Nucleus accumbens (tissue), 56 donors: ENCODE measurements around the gene PDLIM5.
"Not testable (repeated sequence)": the region's sequence is repeated elsewhere in the genome, so short reads cannot be mapped to it uniquely, and the experiment has no call there.

Experiments
- DNase-seq, 56 donors: peaks; one replicate each; lab custom pipeline; 2025; lab: John Stamatoyannopoulos, UW

The PDLIM5 gene

GRCh38 chr4:94451695-94452475 is at the start of gene PDLIM5:
Gene PDLIM5, plus strand, starts transcription at chr4:94451942. Its CDS starts 3,347 bp downstream, at chr4:94455289.
- peak; percentile 33 to 95 (median 87) for DNase-seq

DNA sequence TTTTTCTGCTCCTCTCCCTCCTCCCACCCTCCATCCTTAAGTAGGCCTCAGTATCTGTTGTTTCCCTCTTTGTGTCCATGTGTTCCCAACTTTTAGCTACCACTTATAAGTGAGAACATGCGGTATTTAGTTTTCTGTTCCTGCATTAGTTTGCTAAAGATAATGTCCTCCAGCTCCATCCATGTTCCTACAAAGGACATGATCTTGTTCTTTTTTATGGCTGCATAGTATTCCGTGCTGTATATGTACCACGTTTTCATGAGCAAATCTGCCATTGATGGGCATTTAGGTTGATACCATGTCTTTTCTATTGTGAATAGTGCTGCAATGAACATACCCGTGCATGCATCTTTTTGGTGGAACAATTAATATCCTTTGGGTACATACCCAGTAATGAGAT is 49.3 kb upstream of the PDLIM5 start:
- not testable (repeated sequence) for DNase-seq

- DNase-seq, result no peak
These were observed 48.0 kb upstream of the PDLIM5 start for GRCh38 chr4:94403751-94404150.

DNA sequence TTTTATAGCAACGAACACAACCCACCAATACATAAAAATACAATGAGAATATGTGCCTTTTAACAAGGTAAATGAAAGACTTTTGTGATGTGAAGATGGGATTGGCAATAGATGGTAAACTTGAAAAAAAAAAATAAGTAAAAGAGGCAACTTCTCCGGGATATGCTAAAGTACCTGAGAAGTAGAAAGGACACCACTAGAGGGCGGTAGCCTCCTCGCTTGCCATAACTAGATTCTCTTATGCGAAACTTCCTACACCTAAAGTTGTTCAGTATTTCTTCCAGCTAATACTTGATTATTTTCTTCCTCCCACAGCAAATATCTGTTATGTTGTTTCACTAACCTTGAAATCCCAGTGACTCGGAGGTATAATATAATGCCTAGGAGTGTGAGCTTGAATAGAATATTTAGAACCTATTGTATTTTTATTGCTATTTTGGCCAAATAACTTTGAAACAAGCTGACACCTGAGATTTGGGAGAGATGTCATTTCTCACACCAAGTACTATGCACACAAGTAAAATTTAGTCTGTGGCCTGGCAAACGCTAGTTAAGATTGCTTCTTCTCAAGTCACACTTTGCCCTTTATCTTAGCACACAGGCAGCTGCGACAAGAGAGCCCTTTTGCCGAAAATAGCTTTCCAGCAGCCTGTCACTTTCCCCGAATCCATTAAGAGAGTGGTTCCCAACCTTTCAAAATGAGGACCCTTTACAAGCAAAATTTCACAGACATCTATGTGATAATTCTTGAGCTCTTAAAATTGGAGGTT is 44.9 kb upstream of the PDLIM5 start:
- DNase-seq, result peak in 40 of 56 donors; percentile 0 to 84 (median 20)

DNA sequence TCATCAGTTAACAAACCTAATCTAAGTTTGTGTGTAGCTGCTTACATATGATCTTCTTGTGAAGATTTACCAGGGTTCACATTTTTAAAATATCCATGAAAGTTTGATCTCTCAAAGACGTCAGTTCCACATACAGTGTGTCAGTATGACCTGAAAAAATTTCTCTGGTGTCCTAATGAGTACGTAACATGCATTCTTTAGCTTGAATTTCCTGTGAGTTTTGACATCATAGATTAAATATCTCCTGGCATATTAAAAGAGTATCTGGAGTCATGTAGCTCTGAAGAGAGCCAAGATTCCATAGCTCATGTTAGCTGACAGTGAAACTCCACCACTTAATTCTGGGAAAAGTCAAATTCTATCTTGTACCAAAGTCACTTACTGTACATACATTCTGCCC is 43.9 kb upstream of the PDLIM5 start:
- DNase-seq, result no peak

DNA sequence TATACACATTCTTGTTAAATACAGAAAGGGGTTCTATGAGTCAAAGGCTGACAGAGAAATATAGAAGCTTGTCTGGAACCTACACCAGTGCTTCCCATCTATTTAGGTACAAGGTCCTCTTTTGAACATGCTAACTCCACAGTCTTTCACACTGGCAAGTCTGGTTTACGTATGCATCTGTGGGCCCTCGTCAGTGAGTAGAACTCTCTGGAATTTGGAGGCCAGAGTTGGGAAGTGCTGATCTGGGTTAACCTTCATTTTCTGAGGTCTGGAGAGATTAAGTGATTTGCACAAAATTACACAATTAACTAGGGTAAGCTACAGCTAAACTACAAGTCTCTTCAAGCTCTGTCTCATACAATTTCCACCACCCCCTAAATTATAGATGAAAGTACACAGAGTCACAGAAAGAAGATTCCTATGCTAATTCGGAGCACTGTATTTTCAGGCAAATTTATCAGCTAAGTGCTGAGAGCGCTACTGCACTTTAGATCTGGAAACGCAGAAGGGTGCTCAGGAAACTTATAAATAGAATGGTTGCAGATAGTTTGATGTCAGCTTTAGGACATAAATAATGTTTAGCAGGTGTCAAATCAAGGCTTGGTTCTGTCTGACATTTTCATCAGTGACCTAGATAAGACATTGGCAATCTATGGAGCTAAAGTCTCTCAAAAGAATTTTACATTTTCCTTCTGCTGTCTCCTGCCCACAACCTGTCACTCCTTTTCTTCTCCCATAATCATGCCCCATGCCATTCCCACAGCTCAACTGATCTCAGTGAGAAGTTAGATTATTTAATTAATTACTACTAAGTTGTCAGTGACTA is 43.0 kb upstream of the PDLIM5 start:
- DNase-seq, result peak in 1 of 56 donors; percentile 1

GRCh38 chr4:94409375-94409679 is 42.4 kb upstream of the PDLIM5 start:
- DNase-seq, result no peak

DNA sequence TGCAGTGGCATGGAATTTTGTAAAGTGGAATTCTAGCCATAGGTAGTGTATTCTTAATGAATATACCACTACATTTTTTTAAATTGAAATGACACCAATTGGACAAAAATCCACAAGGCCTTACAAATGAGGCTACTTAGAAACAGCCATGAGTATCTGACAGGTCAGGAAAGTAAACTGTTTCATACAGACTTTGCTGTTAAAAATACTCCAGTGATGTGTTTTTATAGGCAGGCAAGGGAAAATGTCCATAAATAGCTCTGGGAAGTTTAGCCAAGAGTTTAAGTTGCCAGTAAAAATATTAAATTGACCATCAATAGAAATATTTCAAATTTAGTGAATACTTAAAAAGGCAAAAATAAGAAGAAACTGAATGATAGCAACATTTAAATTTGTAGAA is 41.8 kb upstream of the PDLIM5 start:
- no peak for DNase-seq

DNA sequence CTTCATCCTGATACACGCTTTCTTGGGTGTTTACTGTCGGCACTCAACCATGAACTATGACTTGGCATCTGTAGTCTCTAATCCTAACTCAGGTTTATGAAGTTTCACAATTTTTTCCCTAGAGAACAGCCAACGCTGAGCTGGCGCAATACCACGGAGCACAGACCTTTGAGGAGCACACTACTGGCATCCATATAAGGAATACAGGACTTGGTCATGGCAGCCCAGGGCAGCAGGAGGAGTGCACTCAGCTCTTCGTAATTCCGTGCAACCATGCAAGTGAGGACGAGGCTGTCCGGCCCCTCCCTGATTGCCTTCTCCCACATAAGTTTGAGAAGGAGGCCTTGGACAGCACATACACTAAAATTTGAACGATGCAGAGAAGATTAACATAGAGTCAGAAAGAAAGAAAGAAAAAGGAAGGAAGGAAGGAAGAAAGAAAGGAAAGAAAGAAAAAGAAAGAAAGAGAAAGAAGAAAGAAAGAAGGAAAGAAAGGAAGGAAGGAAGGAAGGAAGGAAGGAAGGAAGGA is 41.0 kb upstream of the PDLIM5 start:
- no peak for DNase-seq

DNA sequence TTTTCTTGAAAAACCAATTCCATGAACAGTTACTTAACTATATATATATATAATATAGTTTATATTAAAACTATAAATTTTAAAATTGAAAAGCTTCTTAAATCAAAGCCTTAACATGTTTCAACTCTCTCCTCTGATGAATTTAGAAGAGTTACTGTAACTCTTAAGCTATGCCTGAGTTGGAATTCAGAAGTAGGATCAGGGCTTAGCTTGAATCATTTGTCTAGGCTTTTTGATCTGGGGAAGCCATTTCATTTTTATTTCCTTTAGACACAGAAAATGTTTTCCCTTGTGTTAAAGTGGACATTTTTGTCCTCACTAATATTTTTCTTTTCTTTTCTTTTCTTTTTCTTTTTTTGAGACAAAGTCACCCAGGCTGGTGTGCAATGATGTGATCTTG is 40.4 kb upstream of the PDLIM5 start:
- no peak for DNase-seq

DNA sequence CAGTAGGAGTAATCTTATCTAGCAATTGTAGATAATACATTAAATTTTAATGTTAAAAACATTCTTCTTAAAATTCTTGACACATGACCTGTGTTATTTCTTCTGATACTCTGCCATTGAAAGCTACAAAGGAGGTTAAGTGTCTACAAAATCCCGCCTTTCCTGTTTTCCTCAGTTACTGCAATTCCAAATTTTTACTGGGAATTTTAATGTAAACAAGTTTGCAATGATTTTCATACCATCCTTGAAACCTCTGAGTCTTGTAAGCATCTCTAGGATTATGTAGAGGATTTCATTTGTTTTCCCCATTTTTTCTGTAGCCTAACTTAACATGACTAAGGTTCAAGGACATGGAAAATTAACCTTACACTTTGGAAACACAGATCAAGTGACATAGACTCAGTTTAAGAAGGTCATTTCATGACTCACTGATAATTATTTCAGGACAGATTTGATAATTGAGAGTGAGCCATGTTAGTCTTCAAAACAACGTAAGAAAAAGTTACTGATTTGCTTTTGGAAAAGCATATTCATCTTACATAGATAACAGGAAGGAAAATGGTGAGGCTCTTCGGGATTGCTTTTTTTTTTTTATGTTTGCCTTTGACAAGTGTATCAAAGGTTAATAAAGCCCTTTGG is 39.6 kb upstream of the PDLIM5 start:
- DNase-seq, result no peak

DNA sequence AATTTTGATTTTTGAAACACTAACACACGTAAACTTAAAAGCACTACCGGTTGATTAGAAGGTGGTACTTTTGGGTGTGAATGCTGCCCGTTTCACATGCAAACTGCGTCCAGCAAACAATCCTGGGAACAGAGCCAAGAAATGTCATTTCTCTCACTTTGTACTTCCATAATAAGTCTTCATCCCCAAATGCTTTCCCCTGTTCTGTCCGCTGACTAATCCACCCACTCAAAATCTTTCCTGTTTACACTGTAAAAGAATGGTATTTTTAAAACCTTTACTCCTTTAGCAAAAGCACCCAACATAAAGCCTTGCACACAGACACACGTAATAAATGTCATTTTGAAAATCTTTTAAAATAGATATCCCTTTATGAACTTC is 39.1 kb upstream of the PDLIM5 start:
- peak in 1 of 56 donors; percentile 1 for DNase-seq

DNA sequence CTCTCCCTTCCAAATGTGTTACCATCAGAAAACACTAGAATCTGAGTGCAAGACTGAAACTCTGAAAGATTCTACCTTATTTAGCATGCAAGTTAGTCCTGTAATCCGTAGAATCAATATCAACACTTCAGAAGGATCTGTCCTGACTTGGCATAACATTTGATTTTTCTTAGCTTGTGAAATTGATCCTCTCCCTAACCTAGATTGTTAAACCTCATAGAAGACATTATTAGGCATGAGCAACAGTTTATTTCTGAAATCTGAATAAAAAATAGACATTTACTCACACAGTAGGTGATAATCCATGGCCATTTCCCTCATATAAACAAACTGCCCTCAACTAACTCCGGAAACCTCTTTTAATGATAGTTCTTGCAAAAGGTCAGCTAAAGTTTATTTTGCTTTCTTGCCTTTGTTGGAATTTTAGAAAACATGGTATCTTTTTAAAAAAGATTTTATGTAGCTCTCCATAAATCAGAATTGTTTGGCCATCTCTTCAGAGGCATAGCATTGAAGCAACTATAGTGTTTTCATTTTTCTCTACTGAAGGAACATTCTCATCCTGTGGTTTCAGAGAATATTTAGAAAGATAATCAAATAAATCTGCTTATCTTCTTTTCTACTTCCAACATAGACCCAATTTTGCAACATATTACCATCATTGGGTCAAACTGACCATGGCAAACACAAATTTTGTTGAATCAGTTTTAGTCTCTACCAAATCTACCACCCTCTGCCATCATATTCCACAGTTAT is 38.5 kb upstream of the PDLIM5 start:
- DNase-seq, result no peak

DNA sequence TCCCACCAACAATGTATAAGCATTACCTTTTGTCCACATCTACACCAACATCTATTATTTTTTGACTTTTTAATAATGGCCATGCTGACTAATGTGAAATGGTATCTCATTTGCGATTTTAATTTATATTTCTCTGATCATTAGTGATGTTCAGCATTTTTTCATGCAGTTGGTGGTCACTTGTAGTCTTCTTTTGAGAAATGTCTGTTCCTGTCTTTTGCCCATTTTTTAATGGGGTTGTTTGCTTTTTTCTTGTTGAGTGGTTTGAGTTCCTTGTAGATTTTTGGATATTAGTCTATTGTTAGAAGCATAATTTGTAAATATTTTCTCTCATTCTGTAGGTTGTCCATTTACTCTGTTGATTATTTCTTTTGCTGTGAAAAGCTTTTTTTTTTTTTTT is 36.8 kb upstream of the PDLIM5 start:
- DNase-seq, result no peak

DNA sequence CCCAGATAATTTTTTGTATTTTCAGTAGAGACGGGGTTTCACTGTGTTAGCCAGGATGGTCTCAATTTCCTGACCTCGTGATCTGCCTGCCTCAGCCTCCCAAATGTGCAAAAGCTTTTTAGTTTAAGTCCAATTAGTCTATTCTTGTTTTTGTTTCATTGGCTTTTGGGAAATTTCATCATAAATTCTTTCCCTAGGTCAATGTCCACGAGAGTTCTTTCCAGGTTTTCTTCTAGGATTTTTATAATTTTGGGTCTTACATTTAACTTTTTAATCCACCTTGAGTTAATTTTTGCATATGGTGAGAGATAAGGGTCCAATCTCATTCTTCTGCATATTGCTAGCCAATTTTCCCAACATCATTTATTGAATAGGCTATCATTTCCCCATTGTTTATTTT is 36.3 kb upstream of the PDLIM5 start:
- DNase-seq, result no peak

DNA sequence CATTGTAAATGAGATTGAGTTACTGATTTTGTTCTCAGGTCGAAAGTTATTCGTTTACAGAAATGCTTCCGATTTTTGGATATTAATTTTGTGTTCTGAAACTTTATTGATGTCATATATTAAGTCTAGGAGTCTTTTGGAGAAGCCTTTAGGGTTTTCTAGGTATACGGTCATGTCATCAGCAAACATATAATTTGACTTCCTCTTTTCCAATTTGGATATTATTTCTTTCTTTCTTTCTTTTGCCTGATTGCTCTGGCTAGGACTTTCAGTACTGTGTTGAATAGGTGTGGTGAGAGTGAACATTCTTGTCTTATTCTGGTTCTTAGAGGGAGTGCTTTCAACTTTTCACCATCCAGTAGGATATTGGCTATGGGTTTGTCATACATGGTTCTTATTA is 35.4 kb upstream of the PDLIM5 start:
- DNase-seq, result no peak

DNA sequence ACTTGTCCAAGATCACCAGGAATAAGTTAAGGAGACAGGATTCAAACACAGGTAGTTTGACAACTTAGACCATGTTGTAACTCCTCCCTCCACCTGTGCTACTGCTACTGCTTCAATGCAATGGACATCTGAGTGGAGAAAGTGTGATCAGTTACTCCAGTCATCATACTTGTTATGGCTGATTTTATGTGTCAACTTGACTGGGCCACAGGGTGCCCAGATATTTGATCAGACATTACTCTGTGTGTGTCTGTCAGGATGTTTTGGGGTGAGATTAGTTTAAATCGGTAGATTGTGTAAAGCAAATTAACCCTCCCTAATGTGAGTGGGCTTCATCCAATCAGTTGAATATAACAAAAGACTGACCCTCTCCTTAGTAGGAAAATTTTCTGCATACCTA is 34.8 kb upstream of the PDLIM5 start:
- DNase-seq, result no peak

DNA sequence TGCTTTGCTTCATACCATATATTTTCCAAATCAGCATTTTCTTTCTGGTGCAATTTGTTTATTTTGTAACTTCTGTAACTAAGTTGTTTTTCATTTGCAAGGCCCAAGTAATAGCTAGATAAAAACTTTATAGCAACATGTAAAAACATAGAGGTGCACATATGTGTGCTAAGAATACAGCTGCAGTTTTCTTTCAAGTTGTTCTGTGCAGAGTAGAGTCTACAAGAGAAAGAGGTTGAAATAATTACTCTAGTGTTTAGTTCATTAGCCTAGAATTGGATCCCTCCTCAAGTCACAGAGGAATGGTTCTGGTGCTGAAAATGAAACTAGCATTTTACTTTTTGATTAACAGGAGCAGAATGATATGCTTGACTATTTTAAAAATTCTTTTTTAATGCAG is 32.2 kb upstream of the PDLIM5 start:
- no peak for DNase-seq

DNA sequence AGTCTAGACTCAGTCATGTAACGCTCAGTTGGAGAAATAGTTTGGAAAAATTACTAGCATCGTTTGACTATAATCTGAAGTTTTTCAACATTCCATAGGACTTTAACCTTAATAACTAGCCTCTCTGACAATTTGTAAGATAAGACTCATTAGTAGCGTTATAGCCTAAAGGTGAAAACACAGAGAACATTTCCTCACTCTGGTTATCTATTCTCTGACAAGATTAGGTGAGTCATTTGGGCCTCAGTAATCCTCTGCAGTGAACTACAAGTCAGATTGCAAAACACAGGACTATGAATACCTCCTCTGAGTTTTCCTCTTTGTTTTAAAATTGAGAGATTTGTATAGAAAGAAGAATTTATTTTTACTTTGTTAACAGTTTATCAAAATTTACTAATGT is 31.8 kb upstream of the PDLIM5 start:
- no peak for DNase-seq

- no peak for DNase-seq
These were observed 31.4 kb upstream of the PDLIM5 start for GRCh38 chr4:94420356-94420755.
